DOHH2 (cell line): ENCODE measurements around the gene KRTAP4-3.
"Not testable (repeated sequence)": the region's sequence is repeated elsewhere in the genome, so short reads cannot be mapped to it uniquely, and the experiment has no call there.

Experiments
- H3F3A ChIP-seq: fragments of 200-600 bp; sonication (generic), shearing (Covaris generic); 2 replicates; pipeline ENCODE4 v1.6.0; 2016; ENCODE audit warnings: antibody characterized with exemption, mild to moderate bottlenecking; ENCODE audit not compliant: control insufficient read depth, insufficient read depth
- H3K27ac ChIP-seq: fragments of 200-600 bp; sonication (generic); 2 replicates; pipeline ENCODE4 v1.5.1; 2014; ENCODE audit warnings: low read depth, mild to moderate bottlenecking, low read length, moderate library complexity
- H3K27me3 ChIP-seq: fragments of 200-600 bp; sonication (generic); 2 replicates; pipeline ENCODE4 v1.6.1; 2014; ENCODE audit warnings: mild to moderate bottlenecking, low read length, mixed read lengths; ENCODE audit not compliant: control insufficient read depth
- H3K36me3 ChIP-seq: fragments of 200-600 bp; sonication (generic); 2 replicates; pipeline ENCODE4 v1.6.1; 2014; ENCODE audit warnings: mild to moderate bottlenecking, low read length, moderate library complexity, mixed read lengths; ENCODE audit not compliant: control insufficient read depth
- H3K4me1 ChIP-seq: fragments of 200-600 bp; sonication (generic); 2 replicates; pipeline ENCODE4 v1.6.1; 2014; ENCODE audit warnings: mild to moderate bottlenecking, low read length, mixed read lengths; ENCODE audit not compliant: control insufficient read depth
- H3K4me2 ChIP-seq: fragments of 200-600 bp; sonication (generic); 2 replicates; pipeline ENCODE4 v1.6.0; 2014; ENCODE audit warnings: mild to moderate bottlenecking, low read length, moderate library complexity
- H3K4me3 ChIP-seq: fragments of 200-600 bp; sonication (generic); 2 replicates; pipeline ENCODE4 v1.5.1; 2014; ENCODE audit warnings: mild to moderate bottlenecking, low read length, mixed read lengths
- H3K79me2 ChIP-seq: fragments of 200-600 bp; sonication (generic); 2 replicates; pipeline ENCODE4 v1.6.1; 2014; ENCODE audit warnings: mild to moderate bottlenecking, low read length, mixed read lengths; ENCODE audit not compliant: control insufficient read depth
- H3K9me2 ChIP-seq: fragments of 200-600 bp; sonication (generic); replicated peaks from 2 replicates; pipeline ENCODE4 v1.6.1; 2014; ENCODE audit warnings: mild to moderate bottlenecking, low read length, mixed read lengths; ENCODE audit not compliant: control insufficient read depth
- H3K9me3 ChIP-seq: fragments of 200-600 bp; sonication (generic); 2 replicates; pipeline ENCODE4 v1.6.1; 2014; ENCODE audit warnings: antibody characterized with exemption, low read length, mixed read lengths; ENCODE audit not compliant: control insufficient read depth, insufficient read depth
- H4K20me1 ChIP-seq: fragments of 200-600 bp; sonication (generic); 2 replicates; pipeline ENCODE4 v1.6.0; 2014; ENCODE audit warnings: low read depth, mild to moderate bottlenecking, antibody characterized with exemption, low read length, moderate library complexity; ENCODE audit not compliant: control insufficient read depth, insufficient read depth
- CTCF ChIP-seq: fragments of 200-600 bp; sonication (generic); IDR thresholded peaks from one replicate; pipeline ENCODE4 v1.5.1; 2014; ENCODE audit warnings: antibody characterized with exemption, mild to moderate bottlenecking, low read depth, low read length; ENCODE audit not compliant: poor library complexity, severe bottlenecking
- EZH2phosphoT487 ChIP-seq: fragments of 200-600 bp; sonication (generic); IDR thresholded peaks from 2 replicates; pipeline ENCODE4 v1.6.1; 2017; ENCODE audit warnings: borderline replicate concordance, mild to moderate bottlenecking, antibody characterized with exemption, low read length, moderate library complexity, mixed read lengths

Gene KRTAP4-3

GRCh38 chr17:41167561-41167960 is 460 bp downstream of the KRTAP4-3 start:
- H3F3A ChIP-seq = no peaks in the 10 kb centered on the region
- TF ChIP-seq EZH2phosphoT487 = no peak

GRCh38 chr17:41163828-41164227 is 4.2 kb downstream of the KRTAP4-3 start:
- H3K4me1 ChIP-seq = no peaks in the 10 kb centered on the region
- TF ChIP-seq EZH2phosphoT487 = no peak
- H3K4me2 ChIP-seq = no peak overlapping the region
- no peaks in the 10 kb centered on the region for H3F3A ChIP-seq
- H3K9me2 ChIP-seq = no peaks in the 10 kb centered on the region
- H3K27me3 ChIP-seq = no peaks in the 10 kb centered on the region
- H3K4me3 ChIP-seq = no peak overlapping the region
- no peaks in the 10 kb centered on the region for H3K36me3 ChIP-seq
- H3K79me2 ChIP-seq = no peaks in the 10 kb centered on the region
- no peak overlapping the region for H3K27ac ChIP-seq
- no peaks in the 10 kb centered on the region for H3K9me3 ChIP-seq
- H4K20me1 ChIP-seq = no peaks in the 10 kb centered on the region

More at GRCh38 chr17:41167561-41167960, 460 bp downstream of the KRTAP4-3 start:
- no peak overlapping the region for H3K27ac ChIP-seq
- H3K4me2 ChIP-seq = no peak overlapping the region
- H3K4me1 ChIP-seq = no peaks in the 10 kb centered on the region
- no peaks in the 10 kb centered on the region for H3K79me2 ChIP-seq
- no peaks in the 10 kb centered on the region for H3K9me2 ChIP-seq
- H3K9me3 ChIP-seq = no peaks in the 10 kb centered on the region
- H4K20me1 ChIP-seq = no peaks in the 10 kb centered on the region
- no peaks in the 10 kb centered on the region for H3K36me3 ChIP-seq
- H3K4me3 ChIP-seq = no peak overlapping the region
- H3K27me3 ChIP-seq = no peaks in the 10 kb centered on the region

- H4K20me1 ChIP-seq = no peaks in the 10 kb centered on the region
- no peaks in the 10 kb centered on the region for H3F3A ChIP-seq
- TF ChIP-seq CTCF = no peak
- no peak for TF ChIP-seq EZH2phosphoT487
- no peaks in the 10 kb centered on the region for H3K9me3 ChIP-seq
- no peak within 1 kb of the TSS for H3K4me2 ChIP-seq
- H3K4me3 ChIP-seq = no peak within 1 kb of the TSS
- H3K4me1 ChIP-seq = no peaks in the 10 kb centered on the region
- no peak within 1 kb of the TSS for H3K27ac ChIP-seq
- no peaks in the 10 kb centered on the region for H3K36me3 ChIP-seq
- H3K79me2 ChIP-seq = no peaks in the 10 kb centered on the region
- no peaks in the 10 kb centered on the region for H3K9me2 ChIP-seq
- H3K27me3 ChIP-seq = no peaks in the 10 kb centered on the region
Observed at GRCh38 chr17:41160648-41161047, 7.4 kb downstream of the KRTAP4-3 start, which contains the start of gene KRTAP4-4. Gene KRTAP4-4 (minus strand): TSS chr17:41160748. CDS start chr17:41160691, 57 bp downstream.

- H3K9me3 ChIP-seq, H3K4me2 ChIP-seq, H3K9me2 ChIP-seq, H3K4me3 ChIP-seq, H3K36me3 ChIP-seq, H3K4me1 ChIP-seq, H3K27ac ChIP-seq, H3K27me3 ChIP-seq, H3F3A ChIP-seq, H4K20me1 ChIP-seq, H3K79me2 ChIP-seq: not testable (repeated sequence)
Observed at GRCh38 chr17:41160190-41160589, 7.8 kb downstream of the KRTAP4-3 start.

GRCh38 chr17:41153856-41154255 is 14.2 kb downstream of the KRTAP4-3 start:
- Histone ChIP-seq H3K36me3 (no peaks in the 10 kb centered on the region), H4K20me1 (no peaks in the 10 kb centered on the region), H3K4me1 (peaks cover 21% of the 10 kb centered on the region), H3K9me2 (no peaks in the 10 kb centered on the region), H3K4me3 (no peak overlapping the region), H3K27ac (no peak overlapping the region), H3K79me2 (no peaks in the 10 kb centered on the region), H3K4me2 (no peak overlapping the region), H3K27me3 (no peaks in the 10 kb centered on the region), H3F3A (no peaks in the 10 kb centered on the region), H3K9me3 (no peaks in the 10 kb centered on the region)
- no peak for TF ChIP-seq CTCF
- TF ChIP-seq EZH2phosphoT487 = no peak
